ENCODE data around the gene RAB25.
"Not testable (repeated sequence)": the region's sequence is repeated elsewhere in the genome, so short reads cannot be mapped to it uniquely, and the experiment has no call there.

The RAB25 gene

GRCh38 chr1:156067262-156067661, 6.3 kb downstream of the RAB25 start:
- no peak overlapping the region for H3K4me3 ChIP-seq (ENCODE audit: low read depth, low read length)
- no peak for TF ChIP-seq CTCF (IDR thresholded peaks at IDR 0.05; ENCODE audit: low read depth, low read length)

- H3K4me3 ChIP-seq (ENCODE audit: low read depth, low read length), result no peak overlapping the region
- no peak for TF ChIP-seq CTCF (IDR thresholded peaks at IDR 0.05; ENCODE audit: low read depth, low read length)
Measured at GRCh38 chr1:156069490-156070455, 8.8 kb downstream of the RAB25 start.

- H3K4me3 ChIP-seq (ENCODE audit: low read depth, low read length), result no peak overlapping the region
- TF ChIP-seq CTCF (IDR thresholded peaks at IDR 0.05; ENCODE audit: low read depth, low read length), result no peak
Measured at GRCh38 chr1:156070548-156070947, 9.6 kb downstream of the RAB25 start.

- not testable (repeated sequence) for H3K4me3 ChIP-seq (ENCODE audit: low read depth, low read length)
Measured at GRCh38 chr1:156071332-156071816, 10.4 kb downstream of the RAB25 start.

- no peak for TF ChIP-seq CTCF (IDR thresholded peaks at IDR 0.05; ENCODE audit: low read depth, low read length)
Measured at GRCh38 chr1:156072251-156072650, 11.3 kb downstream of the RAB25 start.

GRCh38 chr1:156073110-156073687, 12.2 kb downstream of the RAB25 start:
- TF ChIP-seq CTCF (IDR thresholded peaks at IDR 0.05; ENCODE audit: low read depth, low read length), result no peak
- H3K4me3 ChIP-seq (ENCODE audit: low read depth, low read length), result no peak overlapping the region

More at GRCh38 chr1:156072251-156072650, 11.3 kb downstream of the RAB25 start:
- no peak overlapping the region for H3K4me3 ChIP-seq (ENCODE audit: low read depth, low read length)

- no peak for TF ChIP-seq CTCF (IDR thresholded peaks at IDR 0.05; ENCODE audit: low read depth, low read length)
- H3K4me3 ChIP-seq (ENCODE audit: low read depth, low read length), result no peak overlapping the region
Measured at GRCh38 chr1:156073740-156074139, 12.8 kb downstream of the RAB25 start.
